T47D (cell line): ENCODE results near the gene ZNF429.
"Not testable (repeated sequence)": the region's sequence is repeated elsewhere in the genome, so short reads cannot be mapped to it uniquely, and the experiment has no call there.

ENCODE experiments used
- DNase-seq, 2 experiments: peaks; one replicate each; pipeline versions ENCODE4 v3.0.0 to v3.0.0-alpha.2; 2011 to 2012; ENCODE audit warnings: low read depth in 1 of 2, low spot score in 1 of 2
- JUND ChIP-seq: IDR thresholded peaks from 2 replicates; pipeline ENCODE4 v1.6.1; 2012; ENCODE audit warnings: low read depth
- in situ Hi-C: cut with HindIII; loops from 2 replicates; pipeline ENCODE4 v1.10.0; 2016; ENCODE audit warnings: low sequenced_read_pairs, low pct_unique_long_range_greater_than_20kb

Gene ZNF429

DNA sequence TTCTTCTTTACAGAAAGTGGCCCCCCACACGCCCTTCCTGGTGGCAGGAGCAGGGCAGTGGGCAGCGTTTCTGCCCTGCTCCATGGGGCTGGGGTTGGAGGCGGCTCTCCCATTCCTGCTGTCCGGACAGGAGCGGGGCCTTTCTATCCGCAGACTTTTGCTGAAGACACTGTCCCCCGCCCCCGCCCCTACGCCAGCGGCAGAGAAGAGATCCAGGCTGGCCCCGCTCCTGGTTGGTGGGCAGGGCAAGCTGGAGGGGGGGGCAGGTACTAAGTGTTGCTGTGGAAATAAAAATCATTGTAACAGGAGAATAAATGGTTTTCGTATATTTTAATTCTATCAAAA, 81.7 kb downstream of the ZNF429 start:
- no peak for DNase-seq
- in situ Hi-C loops, result no loop called here
- no peak for TF ChIP-seq JUND

DNA sequence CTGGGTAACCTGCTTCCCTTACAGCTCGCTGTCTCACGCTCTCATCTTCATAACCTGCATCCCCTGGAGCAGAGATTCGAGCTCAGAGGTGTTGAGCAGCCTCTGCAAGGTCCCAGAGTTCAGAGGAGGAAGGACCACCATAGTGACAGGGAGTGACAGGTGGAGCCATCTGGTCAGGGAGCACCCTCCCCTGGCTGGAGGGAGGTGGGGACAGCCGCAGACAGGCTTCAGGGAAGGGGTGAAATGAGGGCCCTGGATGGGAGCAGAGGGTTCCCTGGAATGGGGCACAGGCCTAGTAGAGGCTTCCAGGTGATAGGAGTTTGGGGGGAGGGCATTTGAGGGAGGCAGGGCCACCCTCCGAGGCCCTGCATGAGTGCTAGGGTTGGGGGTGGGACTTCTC, 82.1 kb downstream of the ZNF429 start:
- no peak for DNase-seq
- in situ Hi-C loops, result no loop called here

DNA sequence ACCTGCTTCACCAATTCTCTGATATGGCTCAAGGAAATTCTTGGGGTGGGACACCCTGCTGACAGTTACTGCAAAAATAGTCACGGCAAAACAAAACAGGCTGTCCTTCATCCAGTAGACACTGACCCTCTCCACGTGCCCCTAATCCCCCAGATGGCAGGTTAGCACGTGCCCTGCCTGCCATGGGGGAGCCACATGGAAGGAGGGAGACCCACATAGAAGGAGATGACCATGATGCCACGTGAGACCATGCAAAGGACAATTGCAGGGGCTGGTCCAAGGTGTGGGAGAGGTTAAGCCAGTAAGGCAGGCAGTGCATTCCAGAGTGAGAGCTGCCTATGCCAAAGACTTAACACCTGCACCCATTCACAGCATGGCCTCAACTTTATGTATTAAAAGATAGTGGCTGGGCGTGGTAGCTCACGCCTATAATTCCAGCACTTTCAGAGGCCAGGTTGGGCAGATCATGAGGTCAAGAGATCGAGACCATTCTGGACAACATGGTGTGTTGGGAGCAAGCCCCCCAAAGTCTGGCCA, 82.7 kb downstream of the ZNF429 start:
- DNase-seq, result no peak
- no peak for TF ChIP-seq JUND
- in situ Hi-C loops, result no loop called here

More for the DNA sequence above, 82.1 kb downstream of the ZNF429 start:
- TF ChIP-seq JUND, result no peak

DNA sequence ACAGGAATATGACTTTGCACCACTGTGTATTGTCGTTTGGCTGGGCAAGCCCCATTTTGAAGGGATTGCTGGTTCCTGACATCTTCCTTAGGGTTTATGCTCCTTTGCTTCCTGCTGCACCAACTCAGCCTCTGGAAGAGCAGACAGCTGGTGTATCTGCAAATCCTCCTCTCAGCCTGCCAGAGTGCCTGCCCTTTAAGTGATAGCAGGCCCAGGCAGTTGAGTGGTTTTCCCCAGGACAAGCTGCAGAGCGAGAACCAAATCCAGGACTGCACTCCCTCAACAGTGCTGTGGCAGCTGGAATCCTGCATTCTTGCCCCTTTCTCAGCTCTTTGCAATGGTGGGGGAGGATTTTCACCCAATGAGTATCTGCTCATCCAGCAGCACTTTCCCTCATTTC, 85.5 kb downstream of the ZNF429 start:
- no peak for TF ChIP-seq JUND
- in situ Hi-C loops, result no loop called here
- no peak for DNase-seq

DNA sequence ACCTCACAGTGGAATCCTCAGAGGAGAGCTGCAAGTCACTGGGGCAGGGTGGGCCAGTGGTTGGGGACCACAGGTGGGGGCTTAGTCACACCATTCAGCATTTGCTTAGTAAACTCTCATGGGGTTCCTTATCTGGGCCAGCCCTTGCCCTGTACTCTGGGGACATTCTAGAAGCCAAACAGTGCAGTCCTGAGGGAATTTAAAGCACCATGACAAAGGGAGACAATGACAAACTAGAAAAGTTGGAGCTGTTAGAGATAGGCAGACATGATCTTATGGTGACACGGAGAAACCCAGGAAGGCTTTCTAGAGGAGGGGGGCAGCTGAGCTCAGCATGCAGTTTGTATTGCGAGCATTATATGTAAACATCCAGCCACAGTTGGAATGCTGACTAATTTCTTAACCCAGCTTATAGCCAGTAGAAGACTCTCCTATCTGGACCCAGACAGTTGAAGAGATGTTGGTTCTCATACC, 87.6 kb downstream of the ZNF429 start:
- DNase-seq, result no peak
- TF ChIP-seq JUND, result no peak
- in situ Hi-C loops, result no loop called here

DNA sequence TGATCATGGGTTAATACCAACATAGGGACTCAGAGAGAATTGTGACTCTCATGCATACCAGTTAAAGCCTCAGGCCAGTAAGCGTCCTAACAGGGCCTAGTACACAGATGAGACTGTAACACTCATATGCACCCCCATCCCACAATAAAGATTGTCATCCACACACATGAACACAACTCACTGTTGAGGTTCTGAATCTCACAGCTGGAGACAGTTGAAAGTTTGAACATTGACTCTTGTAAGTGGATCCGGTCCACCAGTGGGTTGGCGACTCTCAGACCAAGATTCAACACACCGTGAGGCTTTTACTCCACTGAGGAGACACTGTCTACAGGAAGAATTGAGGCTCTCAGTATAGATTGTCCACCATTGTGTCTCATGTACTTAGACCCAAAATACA, 88.1 kb downstream of the ZNF429 start:
- DNase-seq, result no peak
- in situ Hi-C loops, result no loop called here
- TF ChIP-seq JUND, result no peak

DNA sequence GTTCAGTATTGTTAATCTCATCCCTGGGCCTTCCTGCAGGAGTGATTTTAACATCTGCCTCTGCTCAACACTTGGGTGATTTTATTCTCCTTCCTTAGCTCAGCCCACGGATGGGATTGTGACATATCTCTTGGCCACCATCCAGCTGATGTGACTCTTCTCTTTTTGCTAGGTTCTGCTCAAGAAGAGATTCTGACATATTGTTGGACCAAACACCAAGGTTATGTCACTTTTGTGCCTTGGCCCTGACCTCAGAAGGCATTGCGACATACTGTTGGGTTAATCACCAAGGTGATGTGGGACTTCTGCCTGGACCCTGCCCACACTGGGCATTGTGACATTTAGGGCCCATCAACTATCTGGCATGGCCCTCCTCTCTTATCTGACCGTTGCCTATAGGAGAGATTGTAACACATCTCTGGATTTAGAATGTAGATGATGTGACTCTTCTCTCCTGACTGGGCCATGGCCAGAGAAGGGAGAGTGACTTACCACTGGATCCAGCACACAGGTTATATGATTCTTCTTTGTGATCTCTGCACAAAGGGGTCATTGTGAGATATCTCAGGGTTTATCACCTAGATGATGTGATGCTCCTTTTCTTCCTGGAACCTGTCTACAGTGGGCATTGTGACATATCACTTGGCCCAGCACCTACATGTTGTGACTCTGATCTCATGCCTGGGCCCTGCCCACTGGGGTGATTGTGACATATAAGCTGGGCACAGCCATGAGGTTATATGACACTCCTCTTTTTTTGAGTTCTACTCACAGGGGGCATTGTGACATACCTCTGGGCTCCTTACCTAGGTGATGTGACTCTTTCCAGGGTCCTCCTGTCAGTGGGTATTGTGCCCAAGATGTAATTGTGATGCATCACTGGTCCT, 88.8 kb downstream of the ZNF429 start:
- DNase-seq, result no peak
- TF ChIP-seq JUND, result no peak
- in situ Hi-C loops, result no loop called here

DNA sequence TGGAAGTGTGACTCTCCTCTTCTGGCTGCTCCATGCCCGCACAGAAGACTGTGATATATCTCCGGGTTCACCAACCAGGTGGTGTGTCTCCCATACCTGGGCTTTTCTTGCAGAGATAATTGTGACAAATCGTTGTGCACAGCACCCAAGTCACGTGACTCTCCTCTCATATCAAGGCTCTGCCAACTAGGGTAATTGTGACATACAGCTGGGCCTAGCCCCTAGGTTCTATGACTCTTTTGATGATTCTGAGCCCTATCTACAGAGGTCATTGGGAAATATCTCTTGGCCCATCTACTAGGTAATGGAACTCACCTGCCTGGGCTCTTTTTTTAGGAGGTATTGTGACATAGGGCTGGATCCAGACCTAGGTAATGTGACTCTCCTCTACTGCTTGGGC, 89.8 kb downstream of the ZNF429 start:
- no peak for DNase-seq
- in situ Hi-C loops, result no loop called here
- TF ChIP-seq JUND, result no peak

DNA sequence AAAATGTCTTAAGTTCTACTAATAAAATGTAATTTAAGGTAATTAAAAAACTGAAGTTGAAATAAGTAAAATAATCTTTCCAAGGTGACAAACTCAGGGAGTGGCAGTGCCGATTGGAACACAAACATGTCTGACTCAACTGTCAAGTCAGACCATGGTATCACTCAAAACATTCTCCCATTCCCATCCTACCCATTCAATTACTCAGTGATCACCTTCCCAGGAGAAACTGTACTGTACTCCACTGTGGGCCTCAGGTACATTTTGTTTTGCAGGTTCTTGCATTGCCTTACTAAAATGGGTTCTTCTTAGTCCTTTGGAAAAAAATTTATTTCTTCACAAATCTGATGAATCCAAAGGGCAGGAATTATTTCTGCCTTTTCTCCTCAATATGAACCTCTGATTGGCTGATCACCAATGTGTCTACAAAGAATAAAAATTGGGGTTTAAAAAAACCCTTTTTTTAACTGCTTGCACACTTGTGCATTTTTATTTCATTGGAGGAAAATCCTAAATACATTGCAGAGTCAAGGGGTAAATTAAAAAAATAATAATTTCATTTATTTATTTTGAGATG, 96.8 kb downstream of the ZNF429 start:
- no peak for DNase-seq
- TF ChIP-seq JUND, result no peak
- in situ Hi-C loops, result no loop called here

DNA sequence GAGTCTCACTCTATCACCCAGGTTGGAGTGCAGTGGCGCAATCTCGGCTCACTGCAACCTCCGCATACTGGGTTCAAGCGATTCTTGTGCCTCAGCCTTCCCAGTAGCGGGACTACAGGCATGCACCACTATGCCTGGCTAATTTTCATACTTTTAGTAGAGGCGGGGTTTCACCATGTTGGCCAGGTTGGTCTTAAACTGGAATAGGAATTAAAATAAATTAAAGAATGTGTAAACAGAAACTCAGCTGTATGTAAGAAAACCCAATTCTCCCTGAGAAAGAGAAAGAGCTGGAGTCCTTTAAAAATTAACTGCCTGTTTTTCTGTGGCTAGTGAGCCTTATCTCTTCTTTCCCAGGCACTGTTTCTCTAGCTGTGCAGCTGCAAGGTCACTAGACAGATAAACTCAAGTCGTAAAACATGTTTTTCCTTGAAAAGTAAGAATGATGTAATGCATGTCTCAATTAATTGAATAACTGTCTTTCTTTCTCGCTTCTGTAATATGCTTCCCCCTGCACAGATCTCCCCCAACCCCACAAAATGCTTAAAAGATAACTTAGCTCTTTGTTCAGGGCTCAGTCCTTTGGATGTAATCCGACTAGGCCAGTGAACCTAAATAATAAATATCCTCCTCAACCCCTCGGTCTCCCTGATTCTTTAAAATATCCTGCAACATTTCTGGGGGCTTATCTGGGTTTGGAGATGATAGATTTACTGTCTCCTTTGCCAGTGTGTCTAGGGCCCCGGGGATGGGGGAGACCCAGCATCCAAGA, 97.4 kb downstream of the ZNF429 start:
- in situ Hi-C loops, DNase-seq: not testable (repeated sequence)

DNA sequence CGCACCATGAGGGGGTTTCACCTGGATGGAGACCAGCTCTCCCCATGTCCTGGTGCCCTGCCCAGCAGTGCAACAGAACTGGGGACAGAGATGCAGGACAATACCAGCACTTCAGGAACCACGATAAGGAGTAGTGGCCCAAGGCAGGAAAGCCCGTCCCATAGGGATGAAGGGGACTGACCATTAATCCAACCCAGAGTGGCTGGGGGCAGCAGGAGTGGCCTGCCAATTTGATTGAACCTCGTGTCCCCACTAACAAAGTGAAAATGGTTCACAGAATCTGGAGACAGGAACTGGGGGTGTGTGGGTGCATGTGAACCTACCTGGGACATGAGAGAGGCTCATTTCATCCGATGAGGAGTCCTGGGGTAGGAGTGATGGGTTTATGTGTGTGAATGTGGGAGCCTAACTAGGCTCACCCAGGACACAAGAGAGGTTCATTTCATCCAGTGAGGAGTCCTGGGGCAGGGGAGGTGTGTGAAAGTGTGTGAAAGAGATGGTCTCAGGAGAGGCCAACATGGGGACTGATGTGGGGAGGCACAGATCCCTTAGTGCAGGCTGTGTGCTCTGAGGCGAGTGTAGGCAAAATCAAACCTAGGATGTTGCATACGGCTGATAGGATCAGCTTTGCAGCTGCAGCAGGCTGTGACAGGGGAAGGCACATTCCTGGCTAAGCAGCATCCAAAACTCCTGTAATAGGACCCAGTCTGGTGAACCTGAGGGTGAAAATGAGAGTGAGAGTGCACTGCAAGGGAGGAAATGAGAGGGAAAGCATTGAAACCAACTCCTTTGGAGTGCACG, 98.2 kb downstream of the ZNF429 start:
- DNase-seq, result peak in 1 of 2 experiments; percentile 29
- no peak for TF ChIP-seq JUND
- in situ Hi-C loops, result no loop called here

DNA sequence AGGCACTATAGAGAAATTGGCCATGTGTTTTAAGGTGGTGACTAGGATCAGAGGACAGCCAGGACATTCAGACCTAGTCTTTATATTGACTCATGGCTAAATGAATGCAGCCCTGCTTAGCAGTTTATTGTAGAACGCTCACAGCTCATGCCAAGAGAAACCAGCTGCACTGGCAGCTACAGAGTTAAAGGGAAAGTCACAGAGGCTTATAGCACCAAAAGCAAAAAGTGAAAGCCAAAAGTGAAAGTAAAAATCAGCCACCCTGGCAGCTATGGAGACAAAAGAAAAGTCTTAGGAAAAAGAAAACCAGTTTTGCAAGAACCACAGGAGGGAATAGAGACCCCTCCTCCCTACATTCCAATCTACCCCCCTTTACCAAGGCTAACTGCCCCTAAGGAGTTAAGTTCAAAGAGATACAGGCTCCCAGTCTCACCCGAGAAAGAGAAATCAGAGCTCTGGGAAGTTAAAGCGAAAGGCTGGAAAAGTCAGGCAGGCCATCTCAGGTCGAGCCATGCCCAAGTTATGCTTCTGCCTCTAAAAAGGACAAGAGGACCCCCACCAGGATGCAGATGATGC, 99.0 kb downstream of the ZNF429 start:
- in situ Hi-C loops, result no loop called here
- no peak for TF ChIP-seq JUND
- peak in 1 of 2 experiments; percentile 44 for DNase-seq
